ENCODE measurements around the gene PARD3B.

DNA sequence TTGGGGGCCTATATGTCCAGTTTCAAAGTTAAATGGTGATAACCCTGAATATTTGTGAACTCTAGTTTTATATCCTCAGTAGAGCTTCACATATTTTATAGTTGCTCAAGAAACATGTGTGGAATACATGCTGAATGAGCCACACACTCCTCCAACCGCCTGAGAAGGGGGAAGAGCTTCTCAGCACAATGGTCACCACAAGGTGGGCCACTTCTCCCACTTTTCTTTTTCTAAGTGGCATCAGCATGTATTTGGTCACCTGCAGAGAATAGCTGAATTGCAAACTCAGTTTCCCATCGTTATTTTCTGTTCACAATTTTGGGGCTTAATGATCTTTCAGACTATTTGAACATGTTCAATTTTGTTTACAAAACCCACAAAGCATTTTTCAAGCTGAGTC is 340.5 kb downstream of the PARD3B start:
- no peak for TF ChIP-seq SP1 (IDR thresholded peaks at IDR 0.05)
- no peak for TF ChIP-seq BHLHE40 (IDR thresholded peaks at IDR 0.05; ENCODE audit: borderline replicate concordance)
